GM12874 (cell line): Measurements from ENCODE around the gene NRN1L.

Experiments
- TF ChIP-seq, protein P1 (sequence below): IDR thresholded peaks from 2 replicates; pipeline ENCODE4 v1.5.1; 2011; ENCODE audit warnings: low read depth, mild to moderate bottlenecking, control low read depth, low read length, moderate library complexity; ENCODE audit not compliant: insufficient read depth

The NRN1L gene

DNA sequence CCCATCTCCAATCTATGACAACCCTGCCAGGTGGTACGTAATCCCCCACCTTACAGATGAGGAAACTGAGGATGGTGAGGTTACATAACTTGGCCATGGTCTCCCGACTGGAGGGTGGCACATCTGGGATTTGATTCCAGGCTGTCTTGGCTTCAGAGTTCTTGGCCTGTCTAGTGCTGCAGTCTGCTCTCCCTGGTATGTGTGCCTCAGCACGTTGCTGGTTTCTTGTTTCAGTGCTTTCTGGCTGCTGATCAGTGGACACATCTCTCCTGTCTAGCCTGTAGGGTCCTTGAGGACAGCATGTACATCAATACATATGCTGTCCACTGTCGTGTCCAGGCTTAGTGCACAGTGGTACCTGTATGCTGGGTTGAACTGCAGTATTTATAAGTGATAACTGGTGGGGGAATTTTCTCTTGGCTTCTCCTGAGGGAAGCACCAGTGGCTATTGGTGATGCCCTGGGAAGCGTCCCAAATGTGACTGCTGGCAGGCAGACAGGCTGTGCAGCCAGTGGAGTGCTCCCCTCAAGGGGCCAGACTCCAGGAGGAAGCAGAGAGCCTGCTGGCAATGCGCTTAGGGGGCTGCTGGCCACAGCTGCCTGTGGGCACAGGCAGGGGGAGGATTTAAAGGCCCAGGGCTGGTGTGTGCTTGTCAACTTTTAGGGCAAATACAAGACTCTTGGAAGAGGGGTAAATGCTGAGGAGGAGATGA, 32.6 kb downstream of the NRN1L start:
- TF ChIP-seq, protein P1, sequence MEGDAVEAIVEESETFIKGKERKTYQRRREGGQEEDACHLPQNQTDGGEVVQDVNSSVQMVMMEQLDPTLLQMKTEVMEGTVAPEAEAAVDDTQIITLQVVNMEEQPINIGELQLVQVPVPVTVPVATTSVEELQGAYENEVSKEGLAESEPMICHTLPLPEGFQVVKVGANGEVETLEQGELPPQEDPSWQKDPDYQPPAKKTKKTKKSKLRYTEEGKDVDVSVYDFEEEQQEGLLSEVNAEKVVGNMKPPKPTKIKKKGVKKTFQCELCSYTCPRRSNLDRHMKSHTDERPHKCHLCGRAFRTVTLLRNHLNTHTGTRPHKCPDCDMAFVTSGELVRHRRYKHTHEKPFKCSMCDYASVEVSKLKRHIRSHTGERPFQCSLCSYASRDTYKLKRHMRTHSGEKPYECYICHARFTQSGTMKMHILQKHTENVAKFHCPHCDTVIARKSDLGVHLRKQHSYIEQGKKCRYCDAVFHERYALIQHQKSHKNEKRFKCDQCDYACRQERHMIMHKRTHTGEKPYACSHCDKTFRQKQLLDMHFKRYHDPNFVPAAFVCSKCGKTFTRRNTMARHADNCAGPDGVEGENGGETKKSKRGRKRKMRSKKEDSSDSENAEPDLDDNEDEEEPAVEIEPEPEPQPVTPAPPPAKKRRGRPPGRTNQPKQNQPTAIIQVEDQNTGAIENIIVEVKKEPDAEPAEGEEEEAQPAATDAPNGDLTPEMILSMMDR = no peak

DNA sequence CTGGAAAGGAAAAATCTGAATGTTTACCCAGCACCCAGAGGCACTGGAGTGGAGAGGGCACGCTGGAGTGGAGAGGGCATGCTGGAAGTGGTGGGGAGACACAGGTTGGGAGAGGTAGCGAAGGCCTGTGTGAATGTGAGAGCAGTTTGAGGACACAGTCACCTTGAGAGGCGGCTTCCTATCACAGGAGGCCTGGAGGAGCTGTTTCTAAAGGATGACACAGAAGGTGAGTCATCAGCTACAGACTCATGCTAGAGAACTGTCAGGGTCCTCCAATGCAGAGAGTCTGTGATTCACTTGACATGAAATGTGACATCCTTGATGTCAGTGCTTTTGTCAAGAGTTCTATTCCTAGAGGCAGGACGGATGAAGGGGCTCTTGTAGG, 33.2 kb downstream of the NRN1L start:
- TF ChIP-seq, protein P1 = no peak

DNA sequence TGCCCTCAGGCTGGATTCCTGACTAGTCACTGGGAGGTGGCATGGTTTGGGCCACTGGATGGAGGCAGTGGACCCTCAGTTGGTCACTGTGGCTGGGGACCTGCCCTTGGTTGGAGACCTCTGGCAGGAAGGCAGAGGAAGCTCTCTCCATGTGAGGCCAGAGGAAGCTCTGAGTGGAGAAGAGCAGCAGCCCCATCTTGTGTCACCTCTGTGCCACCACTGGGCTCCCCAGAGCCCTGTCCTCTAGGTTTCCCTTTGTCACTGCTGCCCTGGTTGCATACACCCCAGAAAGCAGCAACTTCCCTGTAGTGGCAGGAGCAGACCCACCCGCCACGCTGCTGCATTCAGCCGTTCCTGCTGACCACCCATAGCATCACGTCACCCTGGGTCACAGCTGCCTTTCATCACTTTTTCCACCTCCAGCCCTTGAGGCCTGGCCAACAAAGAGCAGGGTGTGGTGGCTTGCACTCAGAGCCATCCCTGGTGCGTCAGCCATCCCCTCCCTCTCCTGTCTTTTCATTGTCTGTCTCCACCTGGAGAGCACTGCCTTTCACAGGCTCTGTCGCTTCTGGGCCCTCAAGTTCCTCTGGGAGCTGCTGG, 35.0 kb downstream of the NRN1L start:
- TF ChIP-seq, protein P1 = no peak

DNA sequence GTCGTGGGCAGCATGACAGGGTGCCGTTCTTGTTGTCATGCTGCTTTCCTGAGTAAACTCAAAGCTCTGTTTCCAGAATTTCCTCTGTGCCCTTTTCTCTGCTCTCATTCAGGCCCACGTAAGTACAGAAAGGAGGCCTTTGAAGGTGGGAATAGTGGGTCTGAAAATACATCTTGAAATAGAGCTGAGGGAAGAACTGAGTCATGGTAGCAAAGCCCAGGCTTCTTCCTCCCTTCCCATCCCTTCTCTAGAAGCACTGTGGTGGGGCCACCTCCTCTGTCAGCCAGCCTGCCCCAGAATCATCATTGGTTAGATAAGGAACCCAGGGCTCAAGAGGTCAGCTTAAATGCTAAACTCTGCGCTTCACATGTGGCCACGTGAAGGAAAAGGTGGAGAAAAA, 37.5 kb downstream of the NRN1L start:
- TF ChIP-seq, protein P1 = no peak

DNA sequence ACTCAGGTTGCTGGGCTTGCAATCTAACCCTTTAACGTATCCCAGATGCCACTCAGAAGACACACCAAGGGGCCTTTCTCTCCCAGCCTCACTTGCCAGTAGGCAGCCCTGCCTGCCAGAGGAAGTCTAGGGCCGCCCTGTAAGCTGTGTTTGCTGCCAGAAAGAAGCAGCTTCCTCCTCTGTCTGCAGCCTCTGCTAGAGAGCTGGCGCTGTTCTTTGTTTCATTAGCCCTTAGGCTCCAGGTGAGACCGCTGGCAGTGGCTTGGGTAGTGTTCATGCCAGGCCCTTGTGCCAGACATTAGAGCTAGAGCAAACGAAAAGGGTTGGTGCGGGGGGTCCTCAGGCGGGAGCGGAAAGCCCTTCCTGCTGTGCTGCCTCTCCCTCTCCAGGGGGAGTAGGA, 38.1 kb downstream of the NRN1L start:
- TF ChIP-seq, protein P1 = no peak

DNA sequence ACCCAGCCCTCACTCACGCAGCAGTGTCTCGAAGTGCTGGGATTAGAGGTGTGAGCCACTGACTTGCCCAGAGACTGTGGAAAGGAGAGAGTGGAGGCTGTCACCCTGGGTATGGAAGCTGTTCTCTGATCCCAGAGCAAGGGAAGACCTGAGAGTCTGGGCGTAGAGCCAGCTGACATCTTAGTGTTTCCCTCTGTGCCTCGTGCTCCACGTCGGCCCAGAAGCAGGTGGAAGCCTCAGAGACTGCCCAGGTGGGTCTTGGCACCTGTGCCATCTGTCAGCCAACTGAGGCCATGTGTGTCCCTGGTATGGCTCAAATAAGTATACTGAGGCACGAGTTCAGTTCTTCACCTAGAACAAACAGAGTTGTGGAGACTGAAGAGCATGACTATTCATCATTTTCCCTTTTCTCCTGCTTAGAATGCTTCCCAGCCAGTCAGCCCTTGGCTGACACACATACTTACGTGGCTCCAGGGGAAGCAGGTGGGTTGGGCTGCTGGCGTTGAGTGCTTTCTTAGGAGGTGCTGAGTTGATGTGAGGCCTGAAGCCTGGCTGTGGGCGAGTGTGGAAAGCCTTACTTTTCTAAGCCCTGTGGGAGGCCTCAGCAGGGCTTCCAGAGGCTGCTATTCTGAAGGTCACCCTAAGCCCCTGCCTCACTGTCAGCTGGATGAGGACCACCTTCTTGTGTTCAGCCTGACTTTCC, 38.9 kb downstream of the NRN1L start:
- TF ChIP-seq, protein P1 = no peak

DNA sequence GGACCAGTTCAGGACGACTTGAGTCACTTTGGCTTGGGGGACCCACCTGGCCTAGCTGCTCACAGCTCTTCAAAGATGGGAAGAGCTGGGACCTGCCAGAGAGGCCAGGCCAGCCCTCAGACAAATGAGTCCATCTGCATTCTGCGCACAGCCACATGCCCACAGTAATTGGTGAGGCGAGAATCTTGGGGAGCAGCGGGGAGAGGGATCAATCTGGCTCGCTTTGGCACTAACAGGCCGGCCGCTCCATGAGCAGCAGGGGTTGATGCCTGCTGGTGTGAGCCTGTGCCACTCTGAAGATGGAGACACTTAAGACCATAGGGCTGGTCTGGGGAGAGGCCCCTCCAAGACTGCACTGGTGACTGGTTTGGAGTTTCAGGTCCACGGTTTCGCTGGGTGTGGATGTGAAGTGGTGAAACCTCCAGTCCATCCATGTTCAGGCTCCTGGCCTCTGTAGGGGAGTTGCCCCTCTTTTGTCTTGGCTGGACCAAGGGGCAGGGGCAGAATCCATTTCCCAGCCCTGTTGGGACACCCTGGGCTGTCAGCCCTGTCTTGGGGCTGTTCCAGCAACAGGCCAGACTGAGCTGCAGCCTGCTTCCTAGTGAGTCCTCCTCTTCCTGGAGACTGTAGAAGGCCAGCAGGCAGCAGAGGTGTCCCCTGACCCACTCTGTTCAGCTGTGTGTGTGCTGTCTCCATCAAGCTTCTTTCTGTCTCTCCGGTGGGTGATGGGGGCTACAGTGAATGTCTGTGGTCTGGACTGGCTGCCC, 39.6 kb downstream of the NRN1L start:
- TF ChIP-seq, protein P1 = no peak
